HCT116 (cell line): ENCODE measurements around the gene ARMH3. TPM values are rescaled to one million over a fixed set of nuclear protein-coding genes. Genes with fewer than 3 reads are reported as not detected.

Experiments
- ATAC-seq: fragments of 200-7000 bp; cut with Tn5 transposase; 2 replicates; pipeline ENCODE4 v1.9.1; 2020; ENCODE audit warnings: mild to moderate bottlenecking, moderate library complexity
- BruUV-seq: library from RNA; stranded (reverse); fragments of 400-500 nt; replicated peaks from 2 replicates; lab custom pipeline; 2021; lab: Mats Ljungman, UMichigan
- CTCF ChIA-PET: fragments of 300-600 bp; sonication (Branson Sonifier 250); formaldehyde crosslinking; loops from one replicate; lab custom pipeline; 2021; ENCODE audit warnings: antibody characterized with exemption; lab: Charles Lee
- POLR2A ChIA-PET: fragments of 300-600, 350-600 bp; sonication (Branson Sonifier 250); formaldehyde crosslinking; loops from one replicate; lab custom pipeline; 2021; ENCODE audit warnings: antibody characterized with exemption; lab: Charles Lee
- RAD21 ChIA-PET, 2 experiments: fragments of 300-600 bp; sonication (Branson Sonifier 250); formaldehyde crosslinking; loops; one replicate each; lab custom pipeline; 2023; ENCODE audit warnings: low total read pairs in 2 of 2; ENCODE audit not compliant: uncharacterized antibody in 2 of 2, unreplicated experiment in 2 of 2, low non-redundant PET in 1 of 2; lab: Charles Lee
- DNase-seq: peaks from one replicate; pipeline ENCODE4 v3.0.0-alpha.2; 2010; ENCODE audit warnings: low read depth, low spot score
- H2AFZ ChIP-seq: fragments of 200-600 bp; shearing (Covaris generic), sonication (generic); 2 replicates; pipeline ENCODE4 v1.6.1; 2017; ENCODE audit warnings: low read depth, mixed run types, mixed read lengths, antibody characterized with exemption, low read length; ENCODE audit not compliant: poor library complexity, severe bottlenecking
- H3K27ac ChIP-seq: 2 replicates; pipeline ENCODE4 v1.5.1; 2012; ENCODE audit warnings: low read depth, low read length
- H3K27me3 ChIP-seq: fragments of 200-600 bp; sonication (generic); 2 replicates; pipeline ENCODE4 v1.6.1; 2016; ENCODE audit warnings: mixed run types, low read length, mixed read lengths; ENCODE audit not compliant: insufficient read depth
- H3K36me3 ChIP-seq, 2 experiments: fragments of 200-500 bp in 1 of 2; fragments of 200-600 bp in 1 of 2; sonication (Bioruptor generic) in 1 of 2; sonication (generic) in 1 of 2; 2 replicates each; pipeline versions ENCODE4 v1.5.1 to v1.6.1; 2014 to 2016; ENCODE audit warnings: low read length in 2 of 2, inconsistent platforms in 1 of 2, mixed read lengths in 1 of 2, mixed run types in 1 of 2; ENCODE audit not compliant: insufficient read depth in 2 of 2, control insufficient read depth in 1 of 2
- H3K4me1 ChIP-seq, 2 experiments: fragments of 200-600 bp in 1 of 2; sonication (generic) in 1 of 2; 2 replicates each; pipeline versions ENCODE4 v1.5.1 to v1.6.1; 2012 to 2017; ENCODE audit warnings: low read length in 2 of 2, inconsistent platforms in 1 of 2, mild to moderate bottlenecking in 1 of 2, mixed read lengths in 1 of 2, mixed run types in 1 of 2, moderate library complexity in 1 of 2; ENCODE audit not compliant: insufficient read depth in 2 of 2, control insufficient read depth in 1 of 2
- H3K4me2 ChIP-seq: fragments of 200-600 bp; sonication (generic); 2 replicates; pipeline ENCODE4 v1.6.1; 2017; ENCODE audit warnings: mixed run types, low read length, mixed read lengths
- H3K4me3 ChIP-seq, 2 experiments: fragments of 200-600 bp in 1 of 2; sonication (generic) in 1 of 2; replicated peaks in 1 of 2; 2 replicates each; pipeline ENCODE4 v1.5.1; 2011 to 2016; ENCODE audit warnings: low read length in 2 of 2, control low read depth in 1 of 2, low read depth in 1 of 2, mild to moderate bottlenecking in 1 of 2, mixed read lengths in 1 of 2, mixed run types in 1 of 2
- H3K79me2 ChIP-seq: fragments of 200-600 bp; sonication (generic); 2 replicates; pipeline ENCODE4 v1.6.1; 2017; ENCODE audit warnings: mild to moderate bottlenecking, mixed run types, low read length, moderate library complexity, mixed read lengths; ENCODE audit not compliant: insufficient read depth
- H3K9ac ChIP-seq: fragments of 200-600 bp; sonication (generic); 2 replicates; pipeline ENCODE4 v1.6.1; 2016; ENCODE audit warnings: low read length, mixed read lengths
- H3K9me2 ChIP-seq: fragments of 200-600 bp; sonication (generic), shearing (Covaris generic); 2 replicates; pipeline ENCODE4 v1.6.1; 2017; ENCODE audit warnings: mixed run types, mild to moderate bottlenecking, moderate library complexity; ENCODE audit not compliant: insufficient read depth
- H3K9me3 ChIP-seq, 2 experiments: fragments of 200-500 bp in 1 of 2; fragments of 200-600 bp in 1 of 2; sonication (Bioruptor generic) in 1 of 2; sonication (generic) in 1 of 2; 2 replicates each; pipeline ENCODE4 v1.6.1; 2014 to 2017; ENCODE audit warnings: low read length in 2 of 2, mixed read lengths in 2 of 2, inconsistent platforms in 1 of 2, low read depth in 1 of 2, mild to moderate bottlenecking in 1 of 2, mixed run types in 1 of 2, moderate library complexity in 1 of 2; ENCODE audit not compliant: control insufficient read depth in 1 of 2, insufficient read depth in 1 of 2
- H4K20me1 ChIP-seq: fragments of 200-600 bp; sonication (generic), shearing (Covaris generic); 2 replicates; pipeline ENCODE4 v1.6.1; 2017; ENCODE audit warnings: mixed run types, mild to moderate bottlenecking, moderate library complexity; ENCODE audit not compliant: insufficient read depth
- ATF3 ChIP-seq: IDR thresholded peaks from 2 replicates; pipeline ENCODE4 v1.6.1; 2012
- CBX3 ChIP-seq: IDR thresholded peaks from 2 replicates; pipeline ENCODE4 v1.6.1; 2012; ENCODE audit warnings: low read depth
- CTCF ChIP-seq, 3 experiments: fragments of 200-600 bp in 1 of 3; sonication (generic) in 1 of 3; IDR thresholded peaks in 2 of 3; conservative IDR thresholded peaks in 1 of 3; 2 replicates each; pipeline ENCODE4 v1.5.1; 2012 to 2017; ENCODE audit warnings: low read depth in 2 of 3, low read length in 2 of 3, antibody characterized with exemption in 1 of 3, borderline replicate concordance in 1 of 3, control low read depth in 1 of 3, mild to moderate bottlenecking in 1 of 3, mixed read lengths in 1 of 3, mixed run types in 1 of 3, moderate library complexity in 1 of 3; ENCODE audit not compliant: insufficient read depth in 1 of 3
- EGR1 ChIP-seq: IDR thresholded peaks from 2 replicates; pipeline ENCODE4 v1.6.1; 2012; ENCODE audit warnings: low read depth
- ELF1 ChIP-seq: IDR thresholded peaks from 2 replicates; pipeline ENCODE4 v1.6.1; 2012; ENCODE audit warnings: low read depth, borderline replicate concordance
- EZH2 ChIP-seq: fragments of 200-600 bp; sonication (generic); IDR thresholded peaks from 2 replicates; pipeline ENCODE4 v1.6.1; 2017; ENCODE audit warnings: antibody characterized with exemption, mixed run types
- EZH2phosphoT487 ChIP-seq: fragments of 200-600 bp; IDR thresholded peaks from 2 replicates; pipeline ENCODE4 v1.6.1; 2018; ENCODE audit warnings: antibody characterized with exemption, borderline replicate concordance
- JUND ChIP-seq: IDR thresholded peaks from 2 replicates; pipeline ENCODE4 v1.6.1; 2012
- POLR2A ChIP-seq: IDR thresholded peaks from 2 replicates; pipeline ENCODE4 v1.7.0; 2011; ENCODE audit warnings: borderline replicate concordance; ENCODE audit not compliant: insufficient read depth, insufficient read length; ENCODE audit errors: extremely low read depth
- POLR2AphosphoS5 ChIP-seq: IDR thresholded peaks from 2 replicates; pipeline ENCODE4 v1.6.1; 2011; ENCODE audit warnings: mild to moderate bottlenecking, low read depth, low read length, moderate library complexity
- SIN3A ChIP-seq: IDR thresholded peaks from 2 replicates; pipeline ENCODE4 v1.6.1; 2012; ENCODE audit warnings: low read depth
- SP1 ChIP-seq: IDR thresholded peaks from 2 replicates; pipeline ENCODE4 v1.6.1; 2012; ENCODE audit warnings: low read depth
- SRF ChIP-seq: IDR thresholded peaks from 2 replicates; pipeline ENCODE4 v1.6.1; 2012; ENCODE audit warnings: low read depth
- YY1 ChIP-seq: IDR thresholded peaks from 2 replicates; pipeline ENCODE4 v1.6.1; 2011; ENCODE audit warnings: low read length, low read depth, moderate library complexity, mild to moderate bottlenecking; ENCODE audit not compliant: insufficient replicate concordance; ENCODE audit errors: extremely low read depth
- ZNF274 ChIP-seq: fragments of 200-500 bp; sonication (Bioruptor generic); IDR thresholded peaks from 2 replicates; pipeline ENCODE4 v1.6.1; 2014; ENCODE audit warnings: mild to moderate bottlenecking, low read depth, low read length, inconsistent platforms
- intact Hi-C: fragments of 100-400 bp; cut with micrococcal nuclease; formaldehyde crosslinking; loops from 2 replicates; pipeline ENCODE4 v1.10.0; 2022
- total RNA-seq: library from RNA; stranded (reverse); gene quantifications from one replicate; pipeline ENCODE4 v1.2.1, GENCODE V29; 2021; ENCODE audit not compliant: unreplicated experiment
- TF ChIP-seq, protein P1 (sequence below): IDR thresholded peaks from 2 replicates; pipeline ENCODE4 v1.6.1; 2012
- TF ChIP-seq, protein P2 (sequence below): IDR thresholded peaks from 2 replicates; pipeline ENCODE4 v1.6.1; 2012; ENCODE audit warnings: low read depth

ARMH3 gene
- total RNA-seq, 1 experiment from 2014 or later, result 30.4 TPM

DNA sequence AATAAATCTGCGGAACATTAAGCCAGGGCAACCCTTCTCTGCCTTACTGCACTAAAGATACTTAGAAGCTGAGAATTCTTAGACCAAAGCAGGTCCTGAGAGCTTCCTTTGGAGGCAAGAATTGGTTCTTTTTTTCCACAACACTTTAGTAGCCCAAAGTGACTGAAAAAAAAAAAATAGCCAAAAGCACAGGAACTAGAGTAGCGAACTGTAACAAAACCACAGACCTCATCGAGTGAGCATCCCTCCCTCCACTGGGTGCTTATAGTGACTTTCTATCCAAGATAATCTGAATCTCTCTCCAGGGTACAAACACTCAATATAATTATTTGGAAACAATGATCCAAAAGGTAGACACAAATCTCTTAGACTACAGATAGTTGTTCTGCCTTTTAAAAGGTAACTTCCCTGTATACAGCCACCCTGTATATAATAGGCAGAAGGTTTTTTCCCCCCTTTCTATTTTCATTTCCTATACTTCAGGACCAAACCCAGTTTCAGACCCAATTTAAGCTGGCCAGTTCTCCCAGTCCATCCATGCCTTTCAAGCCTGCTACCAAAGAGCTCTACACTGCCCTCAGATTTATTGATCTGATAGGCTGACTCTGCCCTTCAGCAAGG lies 180.8 kb downstream of the ARMH3 start:
- H3K27ac ChIP-seq, result no peak overlapping the region
- no peak for ATAC-seq
- H3K4me3 ChIP-seq, result no peak overlapping the region
- POLR2A ChIA-PET, result no interaction called here
- no peaks in the 10 kb centered on the region for H3K79me2 ChIP-seq
- no peak overlapping the region for H3K4me2 ChIP-seq
- TF ChIP-seq SIN3A (no peak), ELF1 (no peak), POLR2A (no peak), CBX3 (no peak), JUND (no peak), EGR1 (no peak), EZH2 (no peak), SP1 (no peak), SRF (no peak), YY1 (no peak), EZH2phosphoT487 (no peak), ATF3 (no peak), ZNF274 (no peak), POLR2AphosphoS5 (no peak), CTCF (IDR thresholded peaks at IDR 0.05 in 2 of 3, conservative IDR thresholded peaks at IDR 0.05 in 1 of 3; ENCODE audit: borderline replicate concordance in 1 of 3, insufficient read depth in 1 of 3, low read depth in 2 of 3, low read length in 2 of 3) (no peak)
- TF ChIP-seq, protein P1, sequence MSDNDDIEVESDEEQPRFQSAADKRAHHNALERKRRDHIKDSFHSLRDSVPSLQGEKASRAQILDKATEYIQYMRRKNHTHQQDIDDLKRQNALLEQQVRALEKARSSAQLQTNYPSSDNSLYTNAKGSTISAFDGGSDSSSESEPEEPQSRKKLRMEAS, result no peak
- TF ChIP-seq, protein P2, sequence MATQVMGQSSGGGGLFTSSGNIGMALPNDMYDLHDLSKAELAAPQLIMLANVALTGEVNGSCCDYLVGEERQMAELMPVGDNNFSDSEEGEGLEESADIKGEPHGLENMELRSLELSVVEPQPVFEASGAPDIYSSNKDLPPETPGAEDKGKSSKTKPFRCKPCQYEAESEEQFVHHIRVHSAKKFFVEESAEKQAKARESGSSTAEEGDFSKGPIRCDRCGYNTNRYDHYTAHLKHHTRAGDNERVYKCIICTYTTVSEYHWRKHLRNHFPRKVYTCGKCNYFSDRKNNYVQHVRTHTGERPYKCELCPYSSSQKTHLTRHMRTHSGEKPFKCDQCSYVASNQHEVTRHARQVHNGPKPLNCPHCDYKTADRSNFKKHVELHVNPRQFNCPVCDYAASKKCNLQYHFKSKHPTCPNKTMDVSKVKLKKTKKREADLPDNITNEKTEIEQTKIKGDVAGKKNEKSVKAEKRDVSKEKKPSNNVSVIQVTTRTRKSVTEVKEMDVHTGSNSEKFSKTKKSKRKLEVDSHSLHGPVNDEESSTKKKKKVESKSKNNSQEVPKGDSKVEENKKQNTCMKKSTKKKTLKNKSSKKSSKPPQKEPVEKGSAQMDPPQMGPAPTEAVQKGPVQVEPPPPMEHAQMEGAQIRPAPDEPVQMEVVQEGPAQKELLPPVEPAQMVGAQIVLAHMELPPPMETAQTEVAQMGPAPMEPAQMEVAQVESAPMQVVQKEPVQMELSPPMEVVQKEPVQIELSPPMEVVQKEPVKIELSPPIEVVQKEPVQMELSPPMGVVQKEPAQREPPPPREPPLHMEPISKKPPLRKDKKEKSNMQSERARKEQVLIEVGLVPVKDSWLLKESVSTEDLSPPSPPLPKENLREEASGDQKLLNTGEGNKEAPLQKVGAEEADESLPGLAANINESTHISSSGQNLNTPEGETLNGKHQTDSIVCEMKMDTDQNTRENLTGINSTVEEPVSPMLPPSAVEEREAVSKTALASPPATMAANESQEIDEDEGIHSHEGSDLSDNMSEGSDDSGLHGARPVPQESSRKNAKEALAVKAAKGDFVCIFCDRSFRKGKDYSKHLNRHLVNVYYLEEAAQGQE, result no peak
- H2AFZ ChIP-seq, result no peak overlapping the region
- H3K27me3 ChIP-seq, result no peaks in the 10 kb centered on the region
- RAD21 ChIA-PET, result no interaction called here
- H3K4me1 ChIP-seq, result peaks cover 0 to 9% of the 10 kb centered on the region in 2 experiments; a peak in 2 of 4 replicates
- CTCF ChIA-PET, result interaction anchor here (1.0 to 1.3 kb wide), 3 partner anchors 15 to 135 kb away, joined by 3 to 4 read pairs (median 4); no protein-coding TSS in a partner anchor
- no peaks in the 10 kb centered on the region for H3K9me2 ChIP-seq
- no peaks in the 10 kb centered on the region for H3K9me3 ChIP-seq
- intact Hi-C loops, result no loop called here
- no peaks in the 10 kb centered on the region for H3K36me3 ChIP-seq
- no TSS peak for BruUV-seq
- no peak overlapping the region for H3K9ac ChIP-seq
- DNase-seq, result no peak
- H4K20me1 ChIP-seq, result no peaks in the 10 kb centered on the region
